Kidney (tissue), 11 donors: Measurements from ENCODE around the gene SPDYE2B. TPM values are rescaled to one million over a fixed set of nuclear protein-coding genes. Genes with fewer than 3 reads are reported as not detected.
"Not testable (repeated sequence)": the region's sequence is repeated elsewhere in the genome, so short reads cannot be mapped to it uniquely, and the experiment has no call there.

ENCODE experiments used
- DNase-seq, 5 donors: peaks; one replicate each; pipeline ENCODE4 v3.0.0-alpha.2; 2013 to 2020
- FAIRE-seq: peaks from 2 replicates; lab custom pipeline; 2012; peaks lifted over from hg19 to GRCh38; lab: Jason Lieb, UNC
- H3K27ac ChIP-seq, 2 donors: one replicate each; pipeline ENCODE4 v1.7.0; 2013; ENCODE audit warnings: low read depth in 2 of 2, low read length in 2 of 2, inconsistent platforms in 1 of 2
- H3K27me3 ChIP-seq: one replicate; pipeline ENCODE4 v1.7.1; 2013; ENCODE audit warnings: low read length, inconsistent platforms; ENCODE audit not compliant: control insufficient read depth, insufficient read depth
- H3K36me3 ChIP-seq, 3 donors: one replicate each; pipeline versions ENCODE4 v1.7.0 to v1.7.1; 2013; ENCODE audit warnings: low read length in 3 of 3, control low read depth in 1 of 3, inconsistent platforms in 1 of 3; ENCODE audit not compliant: insufficient read depth in 3 of 3, control insufficient read depth in 2 of 3
- H3K4me1 ChIP-seq, 3 donors: one replicate each; pipeline versions ENCODE4 v1.7.0 to v1.7.1; 2013; ENCODE audit warnings: low read length in 3 of 3, inconsistent platforms in 1 of 3, low read depth in 1 of 3; ENCODE audit not compliant: control insufficient read depth in 2 of 3, insufficient read depth in 2 of 3
- H3K4me3 ChIP-seq, 3 donors: one replicate each; pipeline versions ENCODE4 v1.7.0 to v1.8.1; 2013; ENCODE audit warnings: low read length in 3 of 3, control low read depth in 1 of 3, inconsistent platforms in 1 of 3
- H3K9ac ChIP-seq, 3 donors: one replicate each; pipeline versions ENCODE4 v1.7.0 to v1.7.1; 2013; ENCODE audit warnings: low read length in 3 of 3, control low read depth in 1 of 3, inconsistent platforms in 1 of 3
- H3K9me3 ChIP-seq, 3 donors: one replicate each; pipeline versions ENCODE4 v1.7.0 to v1.7.1; 2013; ENCODE audit warnings: low read length in 3 of 3, control low read depth in 1 of 3, inconsistent platforms in 1 of 3; ENCODE audit not compliant: control insufficient read depth in 2 of 3, insufficient read depth in 1 of 3
- intact Hi-C: fragments of 100-400 bp; cut with DNase I; formaldehyde crosslinking; loops from one replicate; pipeline ENCODE4 v1.11.1; 2022
- polyA plus RNA-seq: library from polyadenylated mRNA; stranded (reverse); fragments of 350-450 nt; fragmentation: Illumina TruSeq; extraction: RNeasy Lipid Tissue Mini Kit (QIAGEN cat#74804); gene quantifications from one replicate; pipeline ENCODE4 v1.2.3, GENCODE V29; 2014; ENCODE audit warnings: low read depth, low replicate concordance; ENCODE audit not compliant: insufficient read depth
- total RNA-seq: library from RNA; stranded (reverse); fragmentation: NEBNext Ultra II Directional; extraction: Animal tissue kit (Norgen Biotek cat#: 25700); gene quantifications from one replicate; pipeline ENCODE4 v1.2.1, GENCODE V29; 2021
- donor health status: control.
- donor health status: control.
- donor health status: DM: yes; HTN: yes; CAD: no.
- donor health status: Normal renal cell carcinoma (clear cell type).

Gene SPDYE2B
- total and polyA plus RNA-seq, 2 donors from 2014 or later: not detected

- intact Hi-C loops, H3K27me3 ChIP-seq, FAIRE-seq, H3K27ac ChIP-seq, DNase-seq, H3K36me3 ChIP-seq, H3K4me1 ChIP-seq, H3K9me3 ChIP-seq, H3K4me3 ChIP-seq, H3K9ac ChIP-seq: not testable (repeated sequence)
Observed at GRCh38 chr7:102682560-102682959, 32.4 kb downstream of the SPDYE2B start.

- H3K27me3 ChIP-seq, intact Hi-C loops, H3K9ac ChIP-seq, DNase-seq, H3K27ac ChIP-seq, FAIRE-seq, H3K36me3 ChIP-seq, H3K9me3 ChIP-seq, H3K4me1 ChIP-seq, H3K4me3 ChIP-seq: not testable (repeated sequence)
Observed at GRCh38 chr7:102688299-102689036, 38.3 kb downstream of the SPDYE2B start.

- H3K4me3 ChIP-seq, H3K9ac ChIP-seq, DNase-seq, FAIRE-seq, intact Hi-C loops, H3K36me3 ChIP-seq, H3K9me3 ChIP-seq, H3K27me3 ChIP-seq, H3K4me1 ChIP-seq, H3K27ac ChIP-seq: not testable (repeated sequence)
Observed at GRCh38 chr7:102689436-102690282, 39.5 kb downstream of the SPDYE2B start.

- H3K4me3 ChIP-seq, H3K9me3 ChIP-seq, intact Hi-C loops, H3K36me3 ChIP-seq, FAIRE-seq, H3K27ac ChIP-seq, DNase-seq, H3K9ac ChIP-seq, H3K27me3 ChIP-seq, H3K4me1 ChIP-seq: not testable (repeated sequence)
Observed at GRCh38 chr7:102690602-102691001, 40.5 kb downstream of the SPDYE2B start.

GRCh38 chr7:102694008-102694407 lies 43.9 kb downstream of the SPDYE2B start:
- H3K4me1 ChIP-seq, H3K9me3 ChIP-seq, H3K27ac ChIP-seq, FAIRE-seq, H3K36me3 ChIP-seq, H3K9ac ChIP-seq, H3K4me3 ChIP-seq, H3K27me3 ChIP-seq, DNase-seq, intact Hi-C loops: not testable (repeated sequence)

GRCh38 chr7:102695033-102695552 lies 45.0 kb downstream of the SPDYE2B start:
- H3K36me3 ChIP-seq, H3K9ac ChIP-seq, H3K4me1 ChIP-seq, intact Hi-C loops, H3K27me3 ChIP-seq, DNase-seq, FAIRE-seq, H3K27ac ChIP-seq, H3K4me3 ChIP-seq, H3K9me3 ChIP-seq: not testable (repeated sequence)

GRCh38 chr7:102696009-102696408 lies 45.9 kb downstream of the SPDYE2B start:
- H3K27ac ChIP-seq, H3K9me3 ChIP-seq, H3K4me1 ChIP-seq, H3K9ac ChIP-seq, H3K4me3 ChIP-seq, intact Hi-C loops, H3K27me3 ChIP-seq, FAIRE-seq, DNase-seq, H3K36me3 ChIP-seq: not testable (repeated sequence)
